ENCODE data around the gene PDGFB.

The PDGFB gene

GRCh38 chr22:39232246-39232645 is 12.5 kb downstream of the PDGFB start:
- no peak for TF ChIP-seq CTCF (IDR thresholded peaks at IDR 0.05; ENCODE audit: control insufficient read depth, insufficient read depth, low read depth, low read length, missing control alignments)
- no peak for DNase-seq (ENCODE audit: low read depth)

GRCh38 chr22:39231197-39231950 is 13.4 kb downstream of the PDGFB start:
- TF ChIP-seq CTCF (IDR thresholded peaks at IDR 0.05; ENCODE audit: control insufficient read depth, insufficient read depth, low read depth, low read length, missing control alignments): no peak
- H3K4me3 ChIP-seq (ENCODE audit: control insufficient read depth, low read depth, low read length): no peak overlapping the region
- DNase-seq (ENCODE audit: low read depth): no peak

More at GRCh38 chr22:39232246-39232645, 12.5 kb downstream of the PDGFB start:
- H3K4me3 ChIP-seq (ENCODE audit: control insufficient read depth, low read depth, low read length): no peak overlapping the region

DNA sequence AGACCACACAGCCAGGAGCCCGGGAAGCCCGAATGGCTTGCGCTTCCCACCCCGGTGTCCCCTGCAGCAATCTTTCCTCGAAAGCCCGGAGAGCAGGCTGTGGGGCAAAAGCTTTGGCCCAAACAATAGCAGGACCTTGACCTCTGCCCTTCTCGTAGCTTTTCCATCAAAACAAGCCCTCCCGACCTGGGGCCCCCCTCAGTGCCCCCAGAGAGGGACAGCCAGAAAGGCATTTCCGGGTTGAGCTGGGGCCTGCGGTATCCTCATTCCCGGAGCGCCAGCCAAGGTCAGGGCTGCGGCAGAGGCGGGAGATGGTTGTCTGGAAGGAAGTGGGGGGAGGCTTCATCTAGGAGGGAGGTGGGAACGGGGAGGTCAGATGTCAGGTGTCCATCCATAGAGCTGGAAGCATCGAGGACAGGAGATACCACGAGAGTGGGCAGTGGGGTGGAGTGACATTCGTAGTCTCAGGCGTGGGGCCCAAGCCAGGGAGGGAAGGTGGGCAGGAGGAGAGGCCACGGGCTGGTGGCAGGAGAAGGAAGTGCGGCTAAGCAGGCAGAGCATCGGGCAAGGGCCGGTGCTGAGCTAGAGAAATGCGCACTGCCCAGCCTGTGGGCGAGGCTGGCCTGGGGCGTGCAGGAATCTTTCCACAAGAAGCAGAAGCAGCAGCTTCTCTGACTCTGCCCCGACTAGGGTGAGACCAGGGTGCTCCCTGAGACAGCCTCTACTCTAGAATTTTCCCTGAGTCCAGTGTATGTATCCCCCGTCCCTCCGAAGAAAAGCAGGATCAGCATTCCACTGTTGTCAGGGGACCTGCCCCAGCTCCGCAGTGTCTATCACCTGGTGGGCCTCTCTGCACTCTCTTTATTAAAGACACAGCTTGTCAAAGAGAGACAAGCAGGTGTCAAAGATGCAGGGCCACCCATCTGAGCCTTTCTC is 14.3 kb downstream of the PDGFB start:
- DNase-seq (ENCODE audit: low read depth): no peak
- no peak overlapping the region for H3K4me3 ChIP-seq (ENCODE audit: control insufficient read depth, low read depth, low read length)
- TF ChIP-seq CTCF (IDR thresholded peaks at IDR 0.05; ENCODE audit: control insufficient read depth, insufficient read depth, low read depth, low read length, missing control alignments): no peak

- no peak for DNase-seq (ENCODE audit: low read depth)
- H3K4me3 ChIP-seq (ENCODE audit: control insufficient read depth, low read depth, low read length): no peak overlapping the region
- no peak for TF ChIP-seq CTCF (IDR thresholded peaks at IDR 0.05; ENCODE audit: control insufficient read depth, insufficient read depth, low read depth, low read length, missing control alignments)
Observed at GRCh38 chr22:39229688-39230260, 15.0 kb downstream of the PDGFB start.

DNA sequence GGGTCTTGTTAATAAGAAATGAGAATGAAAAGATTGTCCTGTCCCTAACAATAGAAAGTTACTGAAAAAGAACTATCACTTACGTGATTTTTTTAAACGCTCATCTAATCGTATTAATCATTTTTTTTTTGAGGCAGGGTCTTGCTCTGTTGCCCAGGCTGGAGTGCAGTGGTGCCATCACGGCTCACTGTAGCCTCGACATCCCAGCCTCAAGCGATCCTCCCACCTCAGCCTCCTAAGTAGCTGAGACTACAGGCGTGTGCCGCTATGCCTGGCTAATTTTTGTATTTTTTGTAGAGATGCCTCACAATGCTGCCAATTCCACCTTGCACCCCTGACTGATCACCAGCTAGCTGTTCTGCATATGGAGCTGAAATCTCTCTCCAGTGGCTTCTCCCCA is 15.7 kb downstream of the PDGFB start:
- DNase-seq (ENCODE audit: low read depth): no peak
- H3K4me3 ChIP-seq (ENCODE audit: control insufficient read depth, low read depth, low read length): no peak overlapping the region
- TF ChIP-seq CTCF (IDR thresholded peaks at IDR 0.05; ENCODE audit: control insufficient read depth, insufficient read depth, low read depth, low read length, missing control alignments): no peak

DNA sequence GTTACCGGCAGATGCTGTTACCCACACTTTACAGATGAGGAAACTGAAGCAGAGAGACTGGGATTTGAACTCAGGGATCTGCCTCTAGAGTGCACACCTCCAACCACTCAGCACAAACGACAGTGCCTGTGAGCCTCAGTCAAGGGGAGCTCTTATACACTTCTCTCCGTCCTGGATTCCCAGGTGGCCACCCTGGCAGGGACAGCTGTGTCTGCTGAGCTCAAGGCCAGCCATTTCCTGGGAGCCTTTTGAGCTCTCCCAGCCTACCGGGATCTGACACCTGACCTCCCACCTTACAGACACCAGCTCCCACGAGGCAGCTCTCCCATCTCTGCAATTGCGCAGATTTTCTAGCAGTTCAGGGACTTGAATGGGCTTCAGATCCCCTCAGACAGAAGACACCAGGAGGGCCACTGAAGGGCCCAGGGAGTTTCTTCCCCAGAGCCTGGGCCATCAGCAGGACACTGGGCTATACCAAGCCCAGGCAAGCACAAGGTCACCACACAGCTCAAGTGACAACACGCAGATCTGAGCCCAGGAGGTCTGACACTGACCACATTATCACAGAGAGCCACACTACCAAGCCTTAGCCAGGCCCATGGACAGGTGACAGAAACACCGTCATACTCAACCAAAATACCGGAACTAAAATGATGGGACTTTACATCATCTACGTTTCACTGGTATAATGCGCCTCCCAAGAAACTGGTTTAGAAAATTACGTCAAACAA is 17.1 kb downstream of the PDGFB start:
- no peak for DNase-seq (ENCODE audit: low read depth)
- H3K4me3 ChIP-seq (ENCODE audit: control insufficient read depth, low read depth, low read length): no peak overlapping the region
- no peak for TF ChIP-seq CTCF (IDR thresholded peaks at IDR 0.05; ENCODE audit: control insufficient read depth, insufficient read depth, low read depth, low read length, missing control alignments)

All from AG09309 (cell line).